NOMO-1 treated with dmso at 0.1 percent for 144 hours (cell line): ENCODE data around the gene CACNA2D4.

Experiments used
- DNase-seq: peaks from one replicate; lab custom pipeline; 2025; ENCODE audit not compliant: unreplicated experiment; lab: John Stamatoyannopoulos, UW

The CACNA2D4 gene

GRCh38 chr12:1873531-1874510 lies 44.6 kb downstream of the CACNA2D4 start:
- DNase-seq, result no peak

GRCh38 chr12:1872448-1872847 lies 46.0 kb downstream of the CACNA2D4 start:
- DNase-seq, result no peak

- no peak for DNase-seq
These were observed 46.5 kb downstream of the CACNA2D4 start for GRCh38 chr12:1872001-1872400.

GRCh38 chr12:1870998-1871917 lies 47.2 kb downstream of the CACNA2D4 start:
- no peak for DNase-seq

- no peak for DNase-seq
These were observed 48.4 kb downstream of the CACNA2D4 start for GRCh38 chr12:1870086-1870485.

GRCh38 chr12:1869145-1869544 lies 49.3 kb downstream of the CACNA2D4 start:
- DNase-seq, result no peak

- DNase-seq, result no peak
These were observed 53.1 kb downstream of the CACNA2D4 start for GRCh38 chr12:1865284-1865866.

GRCh38 chr12:1864867-1865266 lies 53.6 kb downstream of the CACNA2D4 start:
- DNase-seq, result no peak

- DNase-seq, result no peak
These were observed 54.0 kb downstream of the CACNA2D4 start for GRCh38 chr12:1864456-1864855.

GRCh38 chr12:1863823-1864222 lies 54.6 kb downstream of the CACNA2D4 start:
- DNase-seq, result no peak

- no peak for DNase-seq
These were observed 55.5 kb downstream of the CACNA2D4 start for GRCh38 chr12:1862973-1863372.

- DNase-seq, result no peak
These were observed 58.8 kb downstream of the CACNA2D4 start for GRCh38 chr12:1859643-1860042.

- DNase-seq, result no peak
These were observed 60.0 kb downstream of the CACNA2D4 start for GRCh38 chr12:1858456-1858855.

GRCh38 chr12:1857821-1858220 lies 60.6 kb downstream of the CACNA2D4 start:
- no peak for DNase-seq

- DNase-seq, result no peak
These were observed 61.4 kb downstream of the CACNA2D4 start for GRCh38 chr12:1857086-1857485.

- no peak for DNase-seq
These were observed 63.2 kb downstream of the CACNA2D4 start for GRCh38 chr12:1855241-1855640.

- DNase-seq, result no peak
These were observed 64.7 kb downstream of the CACNA2D4 start for GRCh38 chr12:1853716-1854115.

- DNase-seq, result peak; percentile 8
These were observed 66.4 kb downstream of the CACNA2D4 start for GRCh38 chr12:1852076-1852475.

GRCh38 chr12:1851151-1851701 lies 67.2 kb downstream of the CACNA2D4 start:
- DNase-seq, result no peak

GRCh38 chr12:1848745-1849144 lies 69.7 kb downstream of the CACNA2D4 start:
- DNase-seq, result no peak

- no peak for DNase-seq
These were observed 70.3 kb downstream of the CACNA2D4 start for GRCh38 chr12:1848146-1848545.
